GM23338 (cell line): Measurements from ENCODE around the gene FBN2. TPM values are rescaled to one million over a fixed set of nuclear protein-coding genes. Genes with fewer than 3 reads are reported as not detected.

Source experiments
- ATAC-seq: fragments of 200-7000 bp; cut with Tn5 transposase; 3 replicates; pipeline ENCODE4 v1.9.1; 2020
- DNase-seq: peaks from one replicate; pipeline ENCODE4 v3.0.0-alpha.2; 2015; ENCODE audit warnings: low spot score
- H2AFZ ChIP-seq: fragments of 200-600 bp; sonication (generic); 2 replicates; pipeline ENCODE4 v1.8.0; 2016; ENCODE audit warnings: antibody characterized with exemption, mild to moderate bottlenecking, moderate library complexity
- H3F3A ChIP-seq: fragments of 200-600 bp; sonication (generic); replicated peaks from 2 replicates; pipeline ENCODE4 v1.8.0; 2017; ENCODE audit warnings: antibody characterized with exemption, mixed run types, low read depth
- H3K27ac ChIP-seq: fragments of 200-600 bp; sonication (generic); 2 replicates; pipeline ENCODE4 v1.6.1; 2016; ENCODE audit warnings: low read depth
- H3K27me3 ChIP-seq: fragments of 200-600 bp; sonication (generic); 2 replicates; pipeline ENCODE4 v1.8.0; 2016; ENCODE audit warnings: mild to moderate bottlenecking, mixed run types, moderate library complexity; ENCODE audit not compliant: insufficient read depth
- H3K36me3 ChIP-seq: fragments of 200-600 bp; sonication (generic); 2 replicates; pipeline ENCODE4 v1.8.0; 2016; ENCODE audit warnings: mild to moderate bottlenecking; ENCODE audit not compliant: insufficient read depth
- H3K4me1 ChIP-seq: fragments of 200-600 bp; sonication (generic); 2 replicates; pipeline ENCODE4 v1.8.0; 2016; ENCODE audit warnings: mild to moderate bottlenecking, moderate library complexity; ENCODE audit not compliant: insufficient read depth
- H3K4me2 ChIP-seq: fragments of 200-600 bp; sonication (generic); 2 replicates; pipeline ENCODE4 v1.7.1; 2017; ENCODE audit warnings: mixed run types
- H3K4me3 ChIP-seq: fragments of 200-600 bp; sonication (generic); 2 replicates; pipeline ENCODE4 v1.6.1; 2016; ENCODE audit warnings: mixed run types
- H3K79me2 ChIP-seq: fragments of 200-600 bp; sonication (generic); replicated peaks from 2 replicates; pipeline ENCODE4 v1.8.0; 2017; ENCODE audit warnings: mild to moderate bottlenecking; ENCODE audit not compliant: insufficient read depth
- H3K9me2 ChIP-seq: fragments of 200-600 bp; sonication (generic); 2 replicates; pipeline ENCODE4 v1.8.0; 2017; ENCODE audit not compliant: insufficient read depth
- H4K20me1 ChIP-seq: fragments of 200-600 bp; sonication (generic); replicated peaks from 2 replicates; pipeline ENCODE4 v1.8.0; 2017; ENCODE audit warnings: mild to moderate bottlenecking; ENCODE audit not compliant: insufficient read depth
- H3K27ac Mint-ChIP-seq: 2 replicates; pipeline ENCODE4 v1.8.0; 2020; ENCODE audit warnings: inconsistent platforms, mild to moderate bottlenecking, moderate library complexity, mixed read lengths
- H3K27me3 Mint-ChIP-seq: 3 replicates; pipeline ENCODE4 v1.8.0; 2022; ENCODE audit warnings: low read depth, mild to moderate bottlenecking, moderate library complexity, mixed read lengths, inconsistent platforms; ENCODE audit not compliant: insufficient read depth, poor library complexity
- H3K36me3 Mint-ChIP-seq: 3 replicates; pipeline ENCODE4 v1.8.0; 2021; ENCODE audit warnings: low read depth, mild to moderate bottlenecking, inconsistent platforms, moderate library complexity, mixed read lengths
- H3K4me1 Mint-ChIP-seq: 3 replicates; pipeline ENCODE4 v1.8.0; 2020; ENCODE audit warnings: mild to moderate bottlenecking, inconsistent platforms, mixed read lengths
- H3K4me3 Mint-ChIP-seq: 3 replicates; pipeline ENCODE4 v1.8.0; 2021; ENCODE audit warnings: moderate library complexity, mild to moderate bottlenecking, inconsistent platforms, mixed read lengths
- H3K9me3 Mint-ChIP-seq: 3 replicates; pipeline ENCODE4 v1.8.0; 2020; ENCODE audit warnings: moderate library complexity, mild to moderate bottlenecking, inconsistent platforms, mixed read lengths
- CTCF ChIP-seq, 2 experiments: fragments of 200-600 bp in 1 of 2; sonication (generic) in 1 of 2; conservative IDR thresholded peaks; 2 replicates each; pipeline versions ENCODE4 v1.5.1 to v1.6.1; 2016 to 2017; ENCODE audit warnings: antibody characterized with exemption in 2 of 2, low read depth in 2 of 2, mild to moderate bottlenecking in 2 of 2, moderate library complexity in 1 of 2
- JUNB ChIP-seq: IDR thresholded peaks from one replicate; pipeline ENCODE4 v1.6.1; 2016; ENCODE audit warnings: antibody characterized with exemption; ENCODE audit not compliant: unreplicated experiment
- STAT1 ChIP-seq: IDR thresholded peaks from one replicate; pipeline ENCODE4 v1.6.1; 2016; ENCODE audit warnings: antibody characterized with exemption; ENCODE audit not compliant: unreplicated experiment
- ZNF114 ChIP-seq: fragments of 250-450 bp; sonication (Bioruptor Pico); IDR thresholded peaks from 2 replicates; pipeline ENCODE4 v1.5.0; 2020; ENCODE audit warnings: mild to moderate bottlenecking, moderate library complexity
- ZNF331 ChIP-seq: fragments of 250-450 bp; sonication (Bioruptor Pico); IDR thresholded peaks from 2 replicates; pipeline ENCODE4 v1.5.0; 2020; ENCODE audit warnings: low read depth, mild to moderate bottlenecking, moderate library complexity
- ZNF462 ChIP-seq: fragments of 250-450 bp; sonication (Bioruptor Pico); IDR thresholded peaks from 2 replicates; pipeline ENCODE4 v1.5.0; 2020; ENCODE audit warnings: mild to moderate bottlenecking, moderate library complexity
- polyA plus RNA-seq: library from polyadenylated mRNA; unstranded; fragments of >200 nt; fragmentation: Nextera tagmentation; extraction: Ambion mirVana; gene quantifications from 2 replicates; pipeline ENCODE4 v1.2.1, GENCODE V29; 2016
- total RNA-seq: library from RNA; depleted of rRNA; stranded (reverse); fragments of >200 nt; shearing (Covaris generic); gene quantifications from 2 replicates; pipeline ENCODE4 v1.2.3, GENCODE V29; 2014

FBN2 gene
- total and polyA plus RNA-seq, 2 experiments from 2014 or later = 2.6 to 13.6 TPM

- Histone ChIP-seq H3K79me2 (no peaks in the 10 kb centered on the region), H3K27me3 (no peaks in the 10 kb centered on the region), H3K27ac (no peak overlapping the region), H3K9me2 (no peaks in the 10 kb centered on the region), H3F3A (no peaks in the 10 kb centered on the region), H3K4me2 (no peak overlapping the region), H3K4me1 (no peaks in the 10 kb centered on the region), H2AFZ (no peak overlapping the region), H3K36me3 (no peaks in the 10 kb centered on the region), H4K20me1 (no peaks in the 10 kb centered on the region), H3K4me3 (no peak overlapping the region)
- DNase-seq (no peak), ATAC-seq (no peak)
- H3K4me1 Mint-ChIP-seq = no peaks in the 10 kb centered on the region
- no peak overlapping the region for H3K27ac Mint-ChIP-seq
- peaks cover 18% of the 10 kb centered on the region for H3K36me3 Mint-ChIP-seq
- no peak overlapping the region for H3K4me3 Mint-ChIP-seq
- no peak for TF ChIP-seq ZNF462 (CRISPR knock-in tag)
- no peak for TF ChIP-seq STAT1
- no peaks in the 10 kb centered on the region for H3K9me3 Mint-ChIP-seq
- no peaks in the 10 kb centered on the region for H3K27me3 Mint-ChIP-seq
Measured at GRCh38 chr5:128334010-128334716, 203.9 kb downstream of the FBN2 start.

- ATAC-seq (no peak), DNase-seq (no peak)
- Histone ChIP-seq H3K4me3 (no peak overlapping the region), H3K79me2 (no peaks in the 10 kb centered on the region), H3K27ac (no peak overlapping the region), H3F3A (no peaks in the 10 kb centered on the region), H3K4me2 (no peak overlapping the region), H3K36me3 (no peaks in the 10 kb centered on the region), H2AFZ (no peak overlapping the region), H3K27me3 (no peaks in the 10 kb centered on the region), H4K20me1 (no peaks in the 10 kb centered on the region), H3K4me1 (no peaks in the 10 kb centered on the region), H3K9me2 (no peaks in the 10 kb centered on the region)
- TF ChIP-seq CTCF (conservative IDR thresholded peaks at IDR 0.05; ENCODE audit: low read depth in 2 of 2) = no peak
- no peak for TF ChIP-seq ZNF114
- no peak for TF ChIP-seq JUNB
- TF ChIP-seq ZNF331 = no peak
- no peaks in the 10 kb centered on the region for H3K9me3 Mint-ChIP-seq
- no peak overlapping the region for H3K27ac Mint-ChIP-seq
- H3K27me3 Mint-ChIP-seq = no peaks in the 10 kb centered on the region
- H3K4me3 Mint-ChIP-seq = no peak overlapping the region
- peaks cover 25% of the 10 kb centered on the region for H3K36me3 Mint-ChIP-seq
- no peaks in the 10 kb centered on the region for H3K4me1 Mint-ChIP-seq
Measured at GRCh38 chr5:128331261-128331660, 206.8 kb downstream of the FBN2 start.
